ENCODE measurements around the gene PPM1M.

Gene PPM1M

GRCh38 chr3:52246728-52247408 is 1.3 kb downstream of the PPM1M start:
- DNase-seq: no peak
- no peak for TF ChIP-seq CTCF (IDR thresholded peaks at IDR 0.05)
- Mint-ChIP-seq H3K9me3 (peaks cover 7% of the 10 kb centered on the region), H3K27me3 (ENCODE audit: low read depth, poor library complexity) (peaks cover 53% of the 10 kb centered on the region), H3K4me1 (peaks cover 6% of the 10 kb centered on the region), H3K36me3 (ENCODE audit: low read depth) (peaks cover 5% of the 10 kb centered on the region), H3K27ac (no peak overlapping the region), H3K4me3 (peak overlapping the region; percentile 42)

GRCh38 chr3:52247409-52248164 is 2.0 kb downstream of the PPM1M start:
- H3K36me3 Mint-ChIP-seq (ENCODE audit: low read depth): peaks cover 7% of the 10 kb centered on the region
- TF ChIP-seq CTCF (IDR thresholded peaks at IDR 0.05): no peak
- H3K27ac Mint-ChIP-seq: no peak overlapping the region
- peaks cover 6% of the 10 kb centered on the region for H3K4me1 Mint-ChIP-seq
- no peak for DNase-seq
- H3K27me3 Mint-ChIP-seq (ENCODE audit: low read depth, poor library complexity): peaks cover 48% of the 10 kb centered on the region
- peaks cover 7% of the 10 kb centered on the region for H3K9me3 Mint-ChIP-seq
- H3K4me3 Mint-ChIP-seq: no peak overlapping the region

GRCh38 chr3:52248165-52248541 is 2.6 kb downstream of the PPM1M start:
- no peak overlapping the region for H3K27ac Mint-ChIP-seq
- peaks cover 12% of the 10 kb centered on the region for H3K36me3 Mint-ChIP-seq (ENCODE audit: low read depth)
- no peak for DNase-seq
- H3K4me3 Mint-ChIP-seq: no peak overlapping the region
- peaks cover 6% of the 10 kb centered on the region for H3K4me1 Mint-ChIP-seq
- TF ChIP-seq CTCF (IDR thresholded peaks at IDR 0.05): no peak
- peaks cover 42% of the 10 kb centered on the region for H3K27me3 Mint-ChIP-seq (ENCODE audit: low read depth, poor library complexity)
- H3K9me3 Mint-ChIP-seq: peaks cover 4% of the 10 kb centered on the region

GRCh38 chr3:52248816-52249547 is 3.4 kb downstream of the PPM1M start:
- H3K27me3 Mint-ChIP-seq (ENCODE audit: low read depth, poor library complexity): peaks cover 34% of the 10 kb centered on the region
- H3K36me3 Mint-ChIP-seq (ENCODE audit: low read depth): peaks cover 17% of the 10 kb centered on the region
- DNase-seq: no peak
- no peak overlapping the region for H3K4me3 Mint-ChIP-seq
- H3K9me3 Mint-ChIP-seq: no peaks in the 10 kb centered on the region
- H3K4me1 Mint-ChIP-seq: peaks cover 10% of the 10 kb centered on the region
- TF ChIP-seq CTCF (IDR thresholded peaks at IDR 0.05): no peak
- H3K27ac Mint-ChIP-seq: no peak overlapping the region

- peaks cover 17% of the 10 kb centered on the region for H3K36me3 Mint-ChIP-seq (ENCODE audit: low read depth)
- no peak overlapping the region for H3K4me3 Mint-ChIP-seq
- H3K9me3 Mint-ChIP-seq: no peaks in the 10 kb centered on the region
- no peak for DNase-seq
- peaks cover 27% of the 10 kb centered on the region for H3K27me3 Mint-ChIP-seq (ENCODE audit: low read depth, poor library complexity)
- no peak overlapping the region for H3K27ac Mint-ChIP-seq
- no peak for TF ChIP-seq CTCF (IDR thresholded peaks at IDR 0.05)
- H3K4me1 Mint-ChIP-seq: peaks cover 17% of the 10 kb centered on the region
Measured at GRCh38 chr3:52249683-52250082, 4.1 kb downstream of the PPM1M start.
